Stromal cell of bone marrow (primary cell): ENCODE data around the gene HIC1.

Source experiments
- DNase-seq: peaks from one replicate; pipeline ENCODE4 v3.0.0-alpha.2; 2012; ENCODE audit warnings: low read depth

Gene HIC1

DNA sequence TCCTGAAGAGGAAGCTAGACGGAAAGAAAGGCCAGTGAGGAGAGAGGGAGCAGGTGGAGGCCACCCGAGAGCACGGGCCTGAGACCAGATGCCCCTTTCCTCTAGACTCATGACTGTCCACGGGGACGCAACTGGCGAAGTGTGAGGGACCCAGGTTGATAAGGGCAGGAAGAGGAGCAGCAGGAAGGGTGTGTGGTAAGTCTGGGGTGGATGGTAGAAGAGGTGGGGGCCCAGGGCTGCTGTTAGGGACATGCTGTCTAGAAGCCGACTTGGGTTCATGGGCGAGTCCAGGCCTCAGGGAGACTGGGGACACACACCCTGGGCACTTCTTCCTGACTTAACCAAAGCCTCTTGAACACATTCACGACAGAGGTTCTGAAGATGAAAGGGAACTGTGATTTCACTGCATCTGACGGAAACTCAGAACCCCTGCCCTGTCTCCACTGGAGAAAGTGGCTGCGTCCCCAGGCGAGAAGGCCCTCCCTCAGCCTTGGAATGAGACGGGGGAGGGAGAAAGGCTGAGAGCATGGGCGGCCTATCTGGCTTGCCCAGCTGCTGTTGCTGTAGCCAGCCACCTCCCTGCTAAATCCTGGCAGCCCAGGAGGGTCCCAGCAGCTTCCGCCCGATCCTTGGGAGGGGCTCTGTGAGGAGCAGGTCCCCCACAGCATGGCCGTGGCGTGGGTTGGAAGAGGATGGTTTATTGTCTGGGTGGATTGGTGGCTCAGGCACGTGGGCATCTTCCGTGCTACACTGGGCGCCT, 6.0 kb downstream of the HIC1 start:
- DNase-seq: no peak

GRCh38 chr17:2061441-2061958, 6.6 kb downstream of the HIC1 start:
- no peak for DNase-seq

- DNase-seq: no peak
Measured at GRCh38 chr17:2062571-2063183, 7.8 kb downstream of the HIC1 start.

DNA sequence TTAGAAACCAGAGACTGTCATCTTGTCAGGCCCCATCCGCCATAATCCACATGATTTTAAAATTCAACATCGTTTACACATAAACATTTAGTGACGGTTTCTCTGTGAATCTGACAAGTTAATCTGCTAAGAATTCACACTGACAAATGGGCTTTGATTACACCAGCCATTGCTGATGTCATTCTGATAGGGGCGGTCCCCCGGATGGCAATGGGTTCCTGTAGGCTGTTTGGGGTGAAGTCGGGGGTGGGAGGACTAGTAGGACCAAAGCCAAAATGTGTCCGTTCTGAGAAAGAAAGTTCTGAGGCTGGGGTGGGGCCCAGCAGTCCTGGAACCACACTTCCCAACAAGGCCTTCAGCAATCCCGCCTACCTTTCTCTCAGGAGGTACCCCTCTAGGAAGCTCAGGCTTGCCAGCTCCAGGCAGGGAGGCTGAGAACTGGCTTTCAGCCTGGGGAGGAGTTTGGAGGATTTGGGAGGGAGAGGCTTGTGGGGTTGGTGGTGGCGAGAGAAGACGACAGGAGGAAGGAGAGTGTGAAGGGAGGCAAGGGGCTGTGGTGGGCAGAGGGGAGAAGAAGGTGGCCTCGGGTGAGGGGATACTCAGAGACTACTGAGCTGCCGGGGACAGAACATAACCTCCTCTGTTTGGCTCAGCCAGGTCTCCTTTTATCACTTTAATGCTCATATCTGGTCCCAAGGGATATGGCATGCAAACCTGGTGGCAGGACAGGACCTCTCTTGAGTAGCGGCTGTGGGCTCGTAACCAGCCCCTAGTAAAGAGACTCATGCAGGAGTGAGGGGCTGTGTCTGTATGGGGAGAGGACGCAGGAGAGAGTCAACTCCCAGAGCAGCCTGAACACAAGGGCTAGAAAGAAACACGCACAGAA, 8.6 kb downstream of the HIC1 start:
- no peak for DNase-seq

DNA sequence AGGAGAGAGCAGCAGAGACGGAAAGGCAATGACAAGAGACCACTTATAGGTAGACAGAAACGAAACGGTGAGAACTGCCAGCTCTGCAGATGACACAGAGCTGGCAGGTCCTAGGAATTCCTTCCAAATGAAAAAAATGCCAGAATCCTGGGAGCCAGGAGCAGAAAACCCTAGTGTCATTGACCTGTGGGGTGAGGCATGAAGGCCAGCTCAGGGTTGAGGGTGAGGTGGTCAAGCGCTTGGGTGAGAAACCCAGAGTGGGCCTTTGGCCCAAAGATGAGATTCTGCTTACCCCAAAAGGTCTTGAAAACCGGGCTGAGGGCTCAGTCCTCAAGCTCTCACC, 9.2 kb downstream of the HIC1 start:
- no peak for DNase-seq

- no peak for DNase-seq
Measured at GRCh38 chr17:2064520-2064971, 9.6 kb downstream of the HIC1 start.

DNA sequence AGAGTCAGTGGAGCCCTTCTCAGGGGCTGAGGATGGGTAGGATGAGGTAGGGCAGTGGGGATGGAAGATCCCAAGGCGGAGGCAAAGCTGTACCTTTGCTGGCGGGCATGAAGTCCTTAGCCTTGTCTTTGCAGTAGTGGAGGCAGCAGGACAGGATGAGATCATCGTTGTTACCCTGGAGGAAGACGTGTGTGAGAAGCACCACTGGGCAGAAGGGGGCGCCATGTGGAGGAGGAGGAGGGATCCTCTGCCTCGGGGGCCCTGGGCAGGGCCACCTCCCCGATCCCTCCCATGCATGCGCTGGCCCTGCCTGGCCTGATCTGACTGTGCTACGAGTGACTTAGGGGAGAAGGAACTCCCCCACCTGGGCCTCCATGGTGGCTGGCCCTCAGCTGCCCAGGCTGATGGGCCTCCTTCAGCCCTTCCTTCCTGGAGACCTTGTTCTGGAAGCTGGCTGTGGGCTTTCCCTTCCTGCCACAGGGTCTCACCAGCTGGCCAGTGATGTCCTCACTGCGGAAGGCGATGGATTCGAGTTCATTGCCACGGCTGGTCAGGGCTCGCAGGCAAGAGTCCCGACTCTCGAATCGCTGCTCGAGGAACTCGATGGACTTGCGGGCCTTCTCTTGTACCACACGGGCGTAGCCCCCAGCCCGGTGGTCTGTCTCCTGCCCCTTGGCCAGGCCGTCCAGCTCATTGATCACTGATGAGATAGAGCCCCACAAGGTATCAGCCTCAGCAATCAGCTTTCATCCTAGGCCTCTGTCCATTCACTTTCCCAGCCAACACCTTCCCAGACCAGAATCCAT, 10.3 kb downstream of the HIC1 start:
- no peak for DNase-seq

DNA sequence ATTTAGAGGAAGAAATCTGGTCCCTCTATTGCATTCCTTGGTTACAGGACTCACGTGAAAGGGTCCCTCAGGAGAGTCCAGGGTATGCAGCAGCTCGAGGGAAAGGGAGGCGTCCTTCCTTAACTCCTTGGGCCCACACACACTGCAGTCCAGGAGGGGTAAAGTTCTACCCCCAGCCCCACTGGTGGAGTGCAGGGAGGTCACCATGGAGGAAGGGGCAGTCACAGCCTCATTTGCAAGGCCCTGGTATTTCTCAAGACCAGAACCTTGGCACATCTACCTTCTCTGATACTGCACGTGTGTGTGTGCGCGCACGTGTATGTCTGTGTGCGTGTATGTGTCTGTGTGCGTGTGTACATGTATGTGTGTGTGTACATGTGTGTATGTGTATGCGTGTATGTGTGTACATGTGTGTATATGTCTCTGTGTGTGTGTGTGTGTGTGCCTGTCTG, 11.1 kb downstream of the HIC1 start:
- no peak for DNase-seq

- DNase-seq: no peak
Measured at GRCh38 chr17:2067048-2067561, 12.2 kb downstream of the HIC1 start.

DNA sequence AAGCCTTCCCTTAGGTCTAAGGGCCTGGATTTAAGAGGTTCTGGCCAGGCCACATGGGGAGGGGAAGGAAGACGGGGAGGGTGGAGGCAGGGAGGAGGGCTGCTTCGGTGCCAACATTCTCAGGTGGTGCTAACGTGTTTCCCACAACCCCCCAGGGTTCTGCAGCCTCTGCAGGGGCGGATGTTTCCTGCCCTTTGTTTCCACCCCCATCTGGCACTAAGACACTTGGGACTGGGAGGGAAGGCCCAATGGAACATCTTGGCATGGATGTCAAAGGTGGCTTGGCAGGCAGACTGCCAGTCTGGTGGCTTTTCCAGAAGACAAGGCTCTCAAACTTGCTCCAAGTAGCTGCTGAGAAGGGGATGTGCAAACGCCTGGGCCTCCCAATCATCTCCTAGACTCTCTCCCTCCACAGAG, 12.7 kb downstream of the HIC1 start:
- DNase-seq: no peak

DNA sequence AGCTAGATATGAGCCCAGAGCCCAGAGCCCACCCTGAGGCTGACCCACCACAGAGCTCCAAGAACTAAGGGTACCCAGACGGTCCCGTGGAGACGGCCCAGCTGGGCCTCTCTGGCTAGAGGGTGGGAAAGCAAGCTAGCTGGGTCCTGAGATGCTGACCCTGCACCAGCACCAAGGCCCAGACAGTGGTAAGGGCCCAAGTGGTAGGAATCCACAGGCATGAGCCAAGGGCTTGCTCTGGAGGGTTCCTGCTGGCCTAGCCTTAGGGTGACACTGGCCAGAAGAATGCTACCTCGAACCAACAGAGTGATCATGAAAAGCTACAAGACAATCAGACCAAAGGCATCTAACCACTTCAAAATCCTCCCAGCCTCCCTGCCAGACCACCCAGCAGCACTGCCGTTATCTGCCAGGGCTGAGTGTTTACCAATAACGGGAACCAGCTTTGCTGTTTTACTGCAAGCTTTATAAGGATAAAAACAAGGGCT, 13.2 kb downstream of the HIC1 start:
- DNase-seq: no peak

DNA sequence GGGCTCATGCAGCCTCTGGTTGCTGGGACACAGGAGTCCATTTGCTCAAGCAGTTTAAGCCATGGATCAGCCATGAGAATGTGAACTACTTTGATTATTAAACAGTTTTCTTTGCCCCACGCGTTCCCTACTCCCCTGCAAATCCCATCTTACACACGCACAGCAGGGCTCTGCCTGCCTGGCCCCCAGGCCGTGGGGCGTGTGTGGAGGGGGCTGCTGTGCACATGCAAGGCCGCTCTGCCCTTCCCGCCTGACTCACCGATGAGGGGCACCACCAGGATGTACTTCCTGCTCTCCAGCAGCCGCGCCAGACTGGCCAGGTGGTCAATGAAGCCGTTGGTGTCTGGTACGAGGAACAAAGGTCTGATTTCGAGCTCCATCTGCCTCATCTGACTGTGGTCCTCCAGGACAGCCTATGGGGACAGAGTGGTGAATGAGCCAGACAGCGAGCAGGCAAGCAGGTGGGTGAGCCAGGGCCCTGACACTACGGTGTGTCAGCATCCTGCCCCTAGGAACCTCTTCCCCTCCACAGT, 13.7 kb downstream of the HIC1 start:
- no peak for DNase-seq

- no peak for DNase-seq
Measured at GRCh38 chr17:2070241-2071023, 15.5 kb downstream of the HIC1 start.

GRCh38 chr17:2071024-2071385, 16.1 kb downstream of the HIC1 start:
- DNase-seq: no peak

DNA sequence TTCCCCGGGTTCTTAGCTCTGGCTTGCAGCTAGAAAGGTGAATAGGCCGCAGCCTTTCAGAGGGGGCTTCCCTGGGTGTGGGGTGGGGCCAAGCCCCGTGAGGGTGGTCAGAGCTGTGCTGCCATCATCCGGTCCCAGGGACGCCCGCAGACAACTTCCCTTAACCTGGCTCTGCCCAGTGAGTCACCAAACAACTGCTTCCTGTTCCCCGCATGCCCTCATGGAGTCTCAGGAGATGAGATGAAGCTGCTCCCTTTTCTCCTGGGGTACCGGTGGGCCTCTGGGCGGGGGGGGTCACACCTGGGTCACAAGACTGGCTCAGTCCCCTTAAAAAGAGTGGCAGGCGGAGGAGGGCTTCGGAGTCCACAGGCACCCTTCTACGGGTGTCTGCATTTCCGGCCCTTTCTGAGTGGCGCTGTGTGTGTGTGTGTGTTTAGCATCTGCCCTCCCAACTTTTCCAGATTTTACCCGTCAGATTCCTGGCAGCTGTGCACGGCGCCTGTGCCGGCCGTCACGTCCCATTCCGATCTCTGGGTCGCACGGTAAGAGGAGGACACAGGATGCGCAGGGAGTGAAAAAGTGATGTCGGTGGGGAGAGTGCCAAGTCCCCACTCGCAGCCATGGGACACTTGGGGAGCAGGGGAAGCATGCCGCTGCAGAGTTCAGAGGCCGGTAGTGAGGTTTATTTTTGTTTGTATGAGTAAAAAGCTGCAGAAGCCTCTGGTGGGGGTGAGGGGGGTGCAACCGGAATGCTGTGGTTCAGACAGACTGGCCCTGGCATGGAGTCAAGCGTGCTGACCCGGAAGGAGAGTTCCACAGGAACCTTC, 16.8 kb downstream of the HIC1 start:
- DNase-seq: no peak

GRCh38 chr17:2074919-2075318, 20.0 kb downstream of the HIC1 start:
- DNase-seq: no peak

DNA sequence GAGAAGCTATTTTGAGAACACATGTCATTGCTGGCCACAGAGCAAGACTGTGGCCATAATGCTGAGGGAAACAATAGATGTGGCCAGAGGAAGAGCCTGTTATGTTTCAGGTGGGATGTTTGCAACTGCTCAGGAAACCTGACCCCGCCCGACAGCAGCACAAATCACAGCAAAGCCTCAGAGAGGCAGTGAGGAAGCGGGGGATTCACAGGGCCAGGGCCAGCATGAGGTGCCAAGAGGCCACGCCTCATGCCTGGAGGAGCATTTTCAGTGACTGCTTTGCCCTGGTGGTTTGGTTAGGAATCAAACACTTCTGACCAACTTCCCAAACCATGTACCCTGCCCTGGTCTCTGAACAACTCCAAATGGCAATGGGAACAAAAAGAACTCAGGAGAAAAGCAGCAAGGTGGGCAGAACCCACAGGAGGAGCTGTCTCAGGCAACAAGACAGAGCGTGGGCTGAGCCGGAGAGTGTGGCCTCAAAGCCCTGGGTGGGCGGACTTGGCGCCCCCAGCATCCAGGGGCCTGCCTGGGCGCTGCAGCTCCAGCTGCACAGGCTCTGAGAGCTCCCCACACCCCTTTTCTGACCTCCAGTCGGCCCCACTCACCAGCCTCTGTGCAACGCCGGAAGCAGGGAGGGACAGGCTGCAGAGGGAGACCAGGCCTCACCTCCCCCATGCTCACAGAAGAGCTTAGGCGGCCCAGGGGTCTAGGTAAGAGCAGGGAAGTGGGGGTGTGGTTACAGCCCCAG, 20.6 kb downstream of the HIC1 start:
- DNase-seq: no peak

DNA sequence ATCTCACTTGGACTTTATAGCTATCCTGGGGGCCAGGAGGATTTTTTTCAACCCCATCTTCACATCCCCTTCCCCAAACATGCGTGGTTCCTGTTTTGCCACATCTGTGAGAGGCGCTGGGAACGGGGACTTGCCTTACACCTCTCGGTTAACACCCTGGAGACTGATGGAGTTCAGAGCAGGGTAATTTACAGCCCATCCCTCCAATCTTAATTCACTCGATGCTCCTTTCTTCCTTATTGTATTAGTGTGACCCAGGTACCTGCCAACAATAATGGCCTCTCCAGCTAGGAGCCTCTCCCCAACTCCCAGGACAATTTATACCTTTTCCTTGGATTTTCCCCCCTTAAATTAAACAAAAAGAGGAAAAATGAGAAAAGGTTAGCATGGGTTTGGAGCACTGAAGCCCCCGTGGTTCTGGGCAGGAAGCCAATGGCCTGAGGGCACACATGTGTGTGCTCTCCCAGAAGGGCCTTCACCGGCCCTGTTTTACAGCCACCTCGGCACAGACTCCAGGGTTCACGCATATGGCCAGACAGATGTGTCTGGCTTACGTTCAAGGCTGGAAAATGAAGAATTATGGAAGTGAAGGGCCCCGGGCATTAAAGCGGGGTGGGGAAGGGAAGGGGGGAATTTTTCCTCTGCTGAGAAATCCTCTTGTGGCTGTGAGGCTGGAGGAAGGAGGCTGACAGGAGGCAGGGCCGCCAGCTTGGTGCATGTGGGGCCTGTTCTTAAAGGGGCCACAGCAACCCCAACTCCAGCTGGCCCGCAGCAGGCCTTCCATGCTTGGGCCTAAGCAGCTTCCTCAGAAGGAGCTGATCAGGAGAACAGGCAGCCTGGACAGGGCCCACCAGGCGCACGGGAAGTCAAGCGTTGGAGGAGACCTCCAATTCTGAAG, 21.4 kb downstream of the HIC1 start:
- no peak for DNase-seq
